Nephron progenitor cell (in vitro differentiated cells): Measurements from ENCODE around the gene ZFHX3.

Source experiments
- DNase-seq: peaks from one replicate; pipeline ENCODE4 v3.0.0; 2021
- H3K27ac Mint-ChIP-seq: 2 replicates; pipeline ENCODE4 v1.8.0; 2021; ENCODE audit warnings: mild to moderate bottlenecking, moderate library complexity, mixed read lengths
- H3K27me3 Mint-ChIP-seq: 2 replicates; pipeline ENCODE4 v1.8.0; 2021; ENCODE audit warnings: mild to moderate bottlenecking, low read depth, mixed read lengths; ENCODE audit not compliant: poor library complexity
- H3K36me3 Mint-ChIP-seq: 2 replicates; pipeline ENCODE4 v1.8.0; 2021; ENCODE audit warnings: low read depth, mixed read lengths
- H3K4me1 Mint-ChIP-seq: 2 replicates; pipeline ENCODE4 v1.8.0; 2021; ENCODE audit warnings: mixed read lengths
- H3K4me3 Mint-ChIP-seq: 2 replicates; pipeline ENCODE4 v1.8.0; 2021; ENCODE audit warnings: mild to moderate bottlenecking, moderate library complexity, mixed read lengths
- H3K9me3 Mint-ChIP-seq: 2 replicates; pipeline ENCODE4 v1.8.0; 2021; ENCODE audit warnings: mild to moderate bottlenecking, moderate library complexity, mixed read lengths
- CTCF ChIP-seq: fragments of 200-600 bp; sonication (generic); IDR thresholded peaks from 2 replicates; pipeline ENCODE4 v1.5.0; 2021; ENCODE audit warnings: antibody characterized with exemption

ZFHX3 gene

GRCh38 chr16:72793716-72794115 lies 254.2 kb downstream of the ZFHX3 start:
- no peaks in the 10 kb centered on the region for H3K9me3 Mint-ChIP-seq
- H3K4me1 Mint-ChIP-seq: peaks cover 5% of the 10 kb centered on the region
- no peak overlapping the region for H3K4me3 Mint-ChIP-seq
- peaks cover 91% of the 10 kb centered on the region for H3K36me3 Mint-ChIP-seq
- TF ChIP-seq CTCF: no peak
- H3K27ac Mint-ChIP-seq: no peak overlapping the region
- H3K27me3 Mint-ChIP-seq: no peaks in the 10 kb centered on the region
- DNase-seq: no peak

GRCh38 chr16:72793017-72793416 lies 254.9 kb downstream of the ZFHX3 start:
- Mint-ChIP-seq H3K4me3 (no peak overlapping the region), H3K27me3 (no peaks in the 10 kb centered on the region), H3K36me3 (peaks cover 84% of the 10 kb centered on the region), H3K27ac (no peak overlapping the region), H3K9me3 (no peaks in the 10 kb centered on the region), H3K4me1 (peaks cover 12% of the 10 kb centered on the region)
- no peak for TF ChIP-seq CTCF
- no peak for DNase-seq

GRCh38 chr16:72791786-72792185 lies 256.1 kb downstream of the ZFHX3 start:
- H3K4me1 Mint-ChIP-seq: peaks cover 24% of the 10 kb centered on the region
- H3K27me3 Mint-ChIP-seq: no peaks in the 10 kb centered on the region
- H3K36me3 Mint-ChIP-seq: peaks cover 74% of the 10 kb centered on the region
- DNase-seq: no peak
- H3K27ac Mint-ChIP-seq: no peak overlapping the region
- H3K9me3 Mint-ChIP-seq: no peaks in the 10 kb centered on the region
- TF ChIP-seq CTCF: no peak
- no peak overlapping the region for H3K4me3 Mint-ChIP-seq

GRCh38 chr16:72789921-72790320 lies 258.0 kb downstream of the ZFHX3 start:
- H3K36me3 Mint-ChIP-seq: peaks cover 60% of the 10 kb centered on the region
- H3K27ac Mint-ChIP-seq: no peak overlapping the region
- DNase-seq: no peak
- H3K9me3 Mint-ChIP-seq: no peaks in the 10 kb centered on the region
- H3K4me3 Mint-ChIP-seq: no peak overlapping the region
- no peak for TF ChIP-seq CTCF
- H3K4me1 Mint-ChIP-seq: peaks cover 41% of the 10 kb centered on the region
- H3K27me3 Mint-ChIP-seq: peaks cover 9% of the 10 kb centered on the region

GRCh38 chr16:72789465-72789864 lies 258.5 kb downstream of the ZFHX3 start:
- no peaks in the 10 kb centered on the region for H3K9me3 Mint-ChIP-seq

More at GRCh38 chr16:72789465-72789864, 258.5 kb downstream of the ZFHX3 start:
- no peak overlapping the region for H3K27ac Mint-ChIP-seq
- H3K27me3 Mint-ChIP-seq: peaks cover 9% of the 10 kb centered on the region
- peaks cover 55% of the 10 kb centered on the region for H3K36me3 Mint-ChIP-seq
- peaks cover 43% of the 10 kb centered on the region for H3K4me1 Mint-ChIP-seq
- TF ChIP-seq CTCF: no peak
- no peak for DNase-seq
- no peak overlapping the region for H3K4me3 Mint-ChIP-seq
